ENCODE data around the gene RARS2.

RARS2 gene, protein sequence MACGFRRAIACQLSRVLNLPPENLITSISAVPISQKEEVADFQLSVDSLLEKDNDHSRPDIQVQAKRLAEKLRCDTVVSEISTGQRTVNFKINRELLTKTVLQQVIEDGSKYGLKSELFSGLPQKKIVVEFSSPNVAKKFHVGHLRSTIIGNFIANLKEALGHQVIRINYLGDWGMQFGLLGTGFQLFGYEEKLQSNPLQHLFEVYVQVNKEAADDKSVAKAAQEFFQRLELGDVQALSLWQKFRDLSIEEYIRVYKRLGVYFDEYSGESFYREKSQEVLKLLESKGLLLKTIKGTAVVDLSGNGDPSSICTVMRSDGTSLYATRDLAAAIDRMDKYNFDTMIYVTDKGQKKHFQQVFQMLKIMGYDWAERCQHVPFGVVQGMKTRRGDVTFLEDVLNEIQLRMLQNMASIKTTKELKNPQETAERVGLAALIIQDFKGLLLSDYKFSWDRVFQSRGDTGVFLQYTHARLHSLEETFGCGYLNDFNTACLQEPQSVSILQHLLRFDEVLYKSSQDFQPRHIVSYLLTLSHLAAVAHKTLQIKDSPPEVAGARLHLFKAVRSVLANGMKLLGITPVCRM

DNA sequence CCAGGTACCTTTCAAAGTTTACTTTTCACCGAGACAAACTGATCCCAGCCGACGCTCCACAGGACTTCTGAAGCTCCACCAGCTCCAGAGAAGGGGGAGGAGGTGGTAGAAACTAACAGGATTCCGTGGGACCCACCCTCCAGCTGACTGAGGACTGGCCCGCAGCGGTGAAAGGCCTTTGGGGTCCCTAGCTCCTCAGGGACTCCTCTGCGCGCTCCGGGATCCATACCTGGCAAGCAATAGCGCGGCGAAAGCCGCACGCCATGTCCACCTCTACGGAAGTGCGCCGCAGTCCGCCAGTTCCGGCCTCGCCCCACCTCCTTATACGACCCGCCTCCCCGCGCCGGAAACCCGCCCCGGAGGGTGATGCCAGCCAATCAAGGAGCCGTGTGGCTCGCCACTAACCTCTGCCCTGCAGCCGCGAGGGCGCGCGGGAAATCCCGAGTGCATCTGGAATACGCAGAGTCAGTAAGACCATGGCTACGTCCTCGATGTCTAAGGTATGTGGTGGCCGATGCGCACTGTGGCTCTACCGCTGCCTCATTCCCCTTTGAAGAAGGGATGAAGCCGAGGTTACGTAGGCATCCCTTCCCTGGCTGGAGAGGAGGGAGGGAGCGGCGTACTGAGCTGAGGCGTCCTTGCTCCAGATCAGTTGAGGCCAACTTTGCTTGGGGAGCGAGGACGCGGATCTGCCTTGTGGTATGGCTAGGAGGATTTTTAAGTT is at the start of gene RARS2, which contains the start of gene ORC3:
TSS of gene RARS2 (minus strand) at position 295 of the 724 bp plus-strand sequence. CDS start at position 265, 30 bp downstream.
TSS of gene ORC3 (plus strand) at position 443 of the 724 bp plus-strand sequence. CDS start at position 477, 34 bp downstream.
- Histone ChIP-seq H3K27ac (peak within 1 kb of the TSS; percentile 47), H3K36me3 (ENCODE audit: insufficient read depth) (no peaks in the 10 kb centered on the region), H3K4me2 (peak within 1 kb of the TSS; percentile 77), H3K4me3 (IDR thresholded peaks at IDR 0.05; ENCODE audit: insufficient read depth, low read depth, low read length) (peak within 1 kb of the TSS; percentile 40), H3K9ac (peak within 1 kb of the TSS; percentile 66), H4K20me1 (ENCODE audit: insufficient read depth) (no peaks in the 10 kb centered on the region), H3K27me3 (ENCODE audit: insufficient read depth, low read depth) (no peaks in the 10 kb centered on the region), H2AFZ (ENCODE audit: low read depth) (peak within 1 kb of the TSS; percentile 66), H3K79me2 (ENCODE audit: insufficient read depth, low read depth) (peaks cover 73% of the 10 kb centered on the region), H3K4me1 (ENCODE audit: low read depth, poor library complexity, severe bottlenecking) (peaks cover 32% of the 10 kb centered on the region)
- TF ChIP-seq, protein P1, sequence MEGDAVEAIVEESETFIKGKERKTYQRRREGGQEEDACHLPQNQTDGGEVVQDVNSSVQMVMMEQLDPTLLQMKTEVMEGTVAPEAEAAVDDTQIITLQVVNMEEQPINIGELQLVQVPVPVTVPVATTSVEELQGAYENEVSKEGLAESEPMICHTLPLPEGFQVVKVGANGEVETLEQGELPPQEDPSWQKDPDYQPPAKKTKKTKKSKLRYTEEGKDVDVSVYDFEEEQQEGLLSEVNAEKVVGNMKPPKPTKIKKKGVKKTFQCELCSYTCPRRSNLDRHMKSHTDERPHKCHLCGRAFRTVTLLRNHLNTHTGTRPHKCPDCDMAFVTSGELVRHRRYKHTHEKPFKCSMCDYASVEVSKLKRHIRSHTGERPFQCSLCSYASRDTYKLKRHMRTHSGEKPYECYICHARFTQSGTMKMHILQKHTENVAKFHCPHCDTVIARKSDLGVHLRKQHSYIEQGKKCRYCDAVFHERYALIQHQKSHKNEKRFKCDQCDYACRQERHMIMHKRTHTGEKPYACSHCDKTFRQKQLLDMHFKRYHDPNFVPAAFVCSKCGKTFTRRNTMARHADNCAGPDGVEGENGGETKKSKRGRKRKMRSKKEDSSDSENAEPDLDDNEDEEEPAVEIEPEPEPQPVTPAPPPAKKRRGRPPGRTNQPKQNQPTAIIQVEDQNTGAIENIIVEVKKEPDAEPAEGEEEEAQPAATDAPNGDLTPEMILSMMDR (conservative IDR thresholded peaks at IDR 0.05; ENCODE audit: low read depth, low read length): no peak

DNA sequence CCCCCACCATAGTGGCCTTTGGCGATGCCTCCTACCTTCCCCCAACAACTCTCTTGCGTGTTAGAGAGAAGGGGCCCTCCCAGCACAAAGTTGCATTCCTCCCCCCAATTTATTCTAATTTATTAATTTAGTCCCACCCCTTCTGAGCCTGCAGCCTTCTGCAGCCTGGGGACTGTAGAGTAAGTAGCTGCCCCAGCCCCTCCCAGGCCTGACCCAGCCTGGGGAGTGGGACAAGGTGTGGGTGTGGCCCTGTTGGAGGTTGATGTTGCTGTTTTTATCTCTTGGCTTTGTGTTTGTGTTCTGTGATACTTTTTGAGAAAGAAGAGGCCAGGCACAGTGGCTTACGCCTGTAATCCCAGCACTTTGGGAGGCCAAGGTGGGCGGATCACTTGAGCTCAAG is 49.6 kb upstream of the RARS2 start:
- Histone ChIP-seq H3K4me1 (ENCODE audit: low read depth, poor library complexity, severe bottlenecking) (peaks cover 36% of the 10 kb centered on the region), H4K20me1 (ENCODE audit: insufficient read depth) (no peaks in the 10 kb centered on the region), H3K27ac (no peak overlapping the region), H2AFZ (ENCODE audit: low read depth) (no peak overlapping the region), H3K27me3 (ENCODE audit: insufficient read depth, low read depth) (no peaks in the 10 kb centered on the region), H3K4me3 (IDR thresholded peaks at IDR 0.05; ENCODE audit: insufficient read depth, low read depth, low read length) (no peak overlapping the region), H3K36me3 (ENCODE audit: insufficient read depth) (no peaks in the 10 kb centered on the region), H3K9ac (no peak overlapping the region), H3K79me2 (ENCODE audit: insufficient read depth, low read depth) (no peaks in the 10 kb centered on the region), H3K4me2 (no peak overlapping the region)
- TF ChIP-seq, protein P1 (conservative IDR thresholded peaks at IDR 0.05; ENCODE audit: low read depth, low read length): no peak

DNA sequence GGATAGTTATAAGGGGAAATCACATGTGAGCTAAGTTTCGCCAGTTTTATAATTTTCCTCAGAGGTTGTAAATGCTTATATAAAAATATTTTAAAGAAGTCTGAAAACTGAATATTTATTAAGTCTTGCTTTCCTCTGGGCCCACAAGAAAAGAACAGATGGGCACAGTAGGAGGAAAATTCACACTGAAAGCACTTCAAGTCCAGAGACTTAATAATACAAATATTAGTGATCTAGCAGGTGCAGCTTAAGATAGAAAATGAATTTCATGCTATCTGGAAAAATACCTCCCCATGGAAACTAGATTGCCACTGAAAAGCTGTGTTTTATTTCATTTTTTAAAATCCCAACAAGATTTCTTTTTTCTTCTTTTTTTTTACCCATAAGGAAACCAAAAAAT is 47.3 kb upstream of the RARS2 start:
- no peak overlapping the region for H3K4me2 ChIP-seq
- no peak overlapping the region for H3K9ac ChIP-seq
- TF ChIP-seq, protein P1 (conservative IDR thresholded peaks at IDR 0.05; ENCODE audit: low read depth, low read length): no peak
- H3K27me3 ChIP-seq (ENCODE audit: insufficient read depth, low read depth): no peaks in the 10 kb centered on the region
- H3K79me2 ChIP-seq (ENCODE audit: insufficient read depth, low read depth): no peaks in the 10 kb centered on the region
- peaks cover 36% of the 10 kb centered on the region for H3K4me1 ChIP-seq (ENCODE audit: low read depth, poor library complexity, severe bottlenecking)
- H2AFZ ChIP-seq (ENCODE audit: low read depth): no peak overlapping the region
- no peak overlapping the region for H3K4me3 ChIP-seq (IDR thresholded peaks at IDR 0.05; ENCODE audit: insufficient read depth, low read depth, low read length)
- H3K36me3 ChIP-seq (ENCODE audit: insufficient read depth): no peaks in the 10 kb centered on the region
- no peaks in the 10 kb centered on the region for H4K20me1 ChIP-seq (ENCODE audit: insufficient read depth)
- H3K27ac ChIP-seq: no peak overlapping the region

DNA sequence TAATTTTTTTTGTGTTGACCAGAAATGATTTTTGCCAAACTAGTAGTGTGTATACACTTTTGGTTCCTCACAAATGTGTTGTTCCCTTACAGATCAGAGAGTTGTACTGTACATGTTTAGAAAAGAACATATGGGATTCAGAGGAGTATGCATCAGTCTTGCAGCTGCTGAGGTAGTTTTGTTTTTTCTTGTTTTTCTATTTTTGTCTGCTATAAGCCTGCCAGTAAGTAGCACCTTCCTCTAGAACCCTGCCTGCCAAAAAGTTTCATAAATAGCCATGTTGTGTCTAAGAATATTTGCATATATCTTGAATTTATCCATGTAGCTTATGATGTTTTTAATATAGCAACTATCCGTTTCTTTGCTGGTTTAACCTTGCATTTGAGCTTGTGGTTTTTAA is 46.5 kb upstream of the RARS2 start:
- H3K9ac ChIP-seq: no peak overlapping the region
- H4K20me1 ChIP-seq (ENCODE audit: insufficient read depth): no peaks in the 10 kb centered on the region
- H3K4me2 ChIP-seq: peak overlapping the region; percentile 31
- H3K4me3 ChIP-seq (IDR thresholded peaks at IDR 0.05; ENCODE audit: insufficient read depth, low read depth, low read length): no peak overlapping the region
- no peaks in the 10 kb centered on the region for H3K79me2 ChIP-seq (ENCODE audit: insufficient read depth, low read depth)
- peaks cover 36% of the 10 kb centered on the region for H3K4me1 ChIP-seq (ENCODE audit: low read depth, poor library complexity, severe bottlenecking)
- no peaks in the 10 kb centered on the region for H3K27me3 ChIP-seq (ENCODE audit: insufficient read depth, low read depth)
- H3K36me3 ChIP-seq (ENCODE audit: insufficient read depth): no peaks in the 10 kb centered on the region
- no peak overlapping the region for H2AFZ ChIP-seq (ENCODE audit: low read depth)
- TF ChIP-seq, protein P1 (conservative IDR thresholded peaks at IDR 0.05; ENCODE audit: low read depth, low read length): no peak
- no peak overlapping the region for H3K27ac ChIP-seq
